GM12878 (cell line): ENCODE data around the gene IL4I1. TPM values are rescaled to one million over a fixed set of nuclear protein-coding genes. Genes with fewer than 3 reads are reported as not detected.

ENCODE experiments used
- ASH2L ChIP-seq: fragments of 300-600, 200-600 bp; sonication (generic); IDR thresholded peaks from 2 replicates; pipeline ENCODE4 v1.6.1; 2017; ENCODE audit warnings: low read depth, mild to moderate bottlenecking, borderline replicate concordance
- ATF3 ChIP-seq: IDR thresholded peaks from 2 replicates; pipeline ENCODE4 v1.6.1; 2011; ENCODE audit warnings: low read depth, mild to moderate bottlenecking, low read length, moderate library complexity, borderline replicate concordance; ENCODE audit errors: extremely low read depth
- BACH1 ChIP-seq: fragments of 450-650 bp; IDR thresholded peaks from 2 replicates; pipeline ENCODE4 v1.6.1; 2017; ENCODE audit warnings: mild to moderate bottlenecking, borderline replicate concordance
- BCL11A ChIP-seq: IDR thresholded peaks from 2 replicates; pipeline ENCODE4 v1.6.1; 2011; ENCODE audit warnings: low read depth, low read length
- BCL3 ChIP-seq: IDR thresholded peaks from 2 replicates; pipeline ENCODE4 v1.6.1; 2011; ENCODE audit warnings: borderline replicate concordance, low read depth, mild to moderate bottlenecking, moderate library complexity, low read length; ENCODE audit not compliant: insufficient read depth, poor library complexity, severe bottlenecking
- BRCA1 ChIP-seq: IDR thresholded peaks from 2 replicates; pipeline ENCODE4 v1.6.1; 2011; ENCODE audit warnings: low read depth, low read length, improper control_type of control experiment
- CREM ChIP-seq: IDR thresholded peaks from 2 replicates; pipeline ENCODE4 v1.6.1; 2014; ENCODE audit warnings: antibody characterized with exemption, low read depth
- CUX1 ChIP-seq: IDR thresholded peaks from 2 replicates; pipeline ENCODE4 v1.6.1; 2012; ENCODE audit warnings: improper control_type of control experiment, low read depth, low read length; ENCODE audit not compliant: insufficient replicate concordance
- EZH2 ChIP-seq: IDR thresholded peaks from 2 replicates; pipeline ENCODE4 v1.6.1; 2012; ENCODE audit warnings: low read depth, mild to moderate bottlenecking, control low read depth, inconsistent platforms, low read length, borderline replicate concordance; ENCODE audit not compliant: control insufficient read depth
- GABPA ChIP-seq: IDR thresholded peaks from 2 replicates; pipeline ENCODE4 v1.6.1; 2014; ENCODE audit warnings: antibody characterized with exemption, low read depth, mild to moderate bottlenecking, inconsistent platforms
- HDGF ChIP-seq: fragments of 450-650 bp; IDR thresholded peaks from 2 replicates; pipeline ENCODE4 v1.6.1; 2016; ENCODE audit warnings: antibody characterized with exemption
- IKZF1 ChIP-seq: fragments of 450-650 bp; conservative IDR thresholded peaks from 2 replicates; pipeline ENCODE4 v1.6.1; 2017; ENCODE audit warnings: antibody characterized with exemption, mild to moderate bottlenecking
- IRF4 ChIP-seq: IDR thresholded peaks from 2 replicates; pipeline ENCODE4 v1.6.1; 2011; ENCODE audit warnings: low read depth, low read length
- MXI1 ChIP-seq: fragments of 150-350 bp; IDR thresholded peaks from 2 replicates; pipeline ENCODE4 v1.6.1; 2011; ENCODE audit warnings: low read depth, mild to moderate bottlenecking, inconsistent platforms, low read length, improper control_type of control experiment
- NR2C2 ChIP-seq: IDR thresholded peaks from 2 replicates; pipeline ENCODE4 v1.6.1; 2011; ENCODE audit warnings: borderline replicate concordance, low read depth; ENCODE audit not compliant: control insufficient read depth, insufficient read length
- PML ChIP-seq: IDR thresholded peaks from 2 replicates; pipeline ENCODE4 v1.6.1; 2012; ENCODE audit warnings: low read length, inconsistent platforms
- RUNX3 ChIP-seq: IDR thresholded peaks from 2 replicates; pipeline ENCODE4 v1.6.1; 2012; ENCODE audit warnings: low read length, inconsistent platforms
- SRF ChIP-seq, 2 experiments: IDR thresholded peaks; 2 replicates each; pipeline ENCODE4 v1.6.1; 2011; ENCODE audit warnings: low read depth in 2 of 2, low read length in 2 of 2, mild to moderate bottlenecking in 1 of 2, moderate library complexity in 1 of 2
- TBL1XR1 ChIP-seq: IDR thresholded peaks from 2 replicates; pipeline ENCODE4 v1.6.1; 2012; ENCODE audit warnings: low read depth, low read length, improper control_type of control experiment
- TCF12 ChIP-seq: IDR thresholded peaks from 2 replicates; pipeline ENCODE4 v1.6.1; 2011; ENCODE audit warnings: low read depth, mild to moderate bottlenecking, low read length
- USF2 ChIP-seq: IDR thresholded peaks from 2 replicates; pipeline ENCODE4 v1.6.1; 2011; ENCODE audit warnings: low read depth, low read length, improper control_type of control experiment, borderline replicate concordance
- YBX1 ChIP-seq: fragments of 450-650 bp; IDR thresholded peaks from 2 replicates; pipeline ENCODE4 v1.6.1; 2016; ENCODE audit warnings: antibody characterized with exemption
- ZNF622 ChIP-seq: fragments of 450-650 bp; IDR thresholded peaks from 2 replicates; pipeline ENCODE4 v1.6.1; 2017; ENCODE audit warnings: mild to moderate bottlenecking, inconsistent platforms
- ZZZ3 ChIP-seq: IDR thresholded peaks from 2 replicates; pipeline ENCODE4 v1.6.1; 2011; ENCODE audit warnings: low read depth; ENCODE audit not compliant: control insufficient read depth, insufficient read length
- polyA plus RNA-seq, 11 experiments: library from polyadenylated mRNA; depleted of rRNA in 4 of 11; unstranded in 6 of 11; stranded (reverse) in 5 of 11; fragments of >200 nt; fragmentation: Nextera tagmentation in 4 of 11; fragmentation: Illumina TruSeq in 1 of 11; extraction: Ambion mirVana in 4 of 11; extraction: Trizol in 1 of 11; gene quantifications; 1 replicate in 1 of 11; 2 replicates in 10 of 11; pipeline versions ENCODE4 v1.2.1 to v1.2.3, GENCODE V29; 2011 to 2016; ENCODE audit warnings: inconsistent platforms in 2 of 11, missing spikeins in 2 of 11, low read depth in 1 of 11
- total RNA-seq, 4 experiments: library from RNA; depleted of rRNA in 3 of 4; stranded (reverse); fragments of >200 nt in 3 of 4; fragmentation: Illumina TruSeq in 1 of 4; extraction: Trizol in 1 of 4; gene quantifications; 2 replicates each; pipeline versions ENCODE4 v1.2.1 to v1.2.3, GENCODE V29; 2013 to 2021

IL4I1 gene
- total and polyA plus RNA-seq, 10 of the 15 experiments (the other 5 are each of a cell fraction or from before 2014, with no cell fraction given) = 0.62 to 83.8 (median 42.8) TPM

GRCh38 chr19:49911381-49912145 is 14.9 kb upstream of the IL4I1 start (continued):
- TF ChIP-seq USF2 (no peak), TCF12 (no peak), ZNF622 (no peak), ASH2L (no peak), GABPA (no peak), TBL1XR1 (no peak), NR2C2 (no peak), BCL11A (no peak), MXI1 (no peak), EZH2 (no peak), HDGF (peak; percentile 84), BCL3 (no peak), BRCA1 (no peak), PML (peak; percentile 78; the same call in 1 of the 2 replicates), IRF4 (0 out of 2 replicates have a peak, but pooled peaks have one; percentile 20), YBX1 (no peak), BACH1 (no peak), IKZF1 (peak; percentile 83), CUX1 (no peak), RUNX3 (peak; percentile 56), ATF3 (no peak), ZZZ3 (no peak), SRF (IDR thresholded peaks at IDR 0.05; ENCODE audit: low read depth in 2 of 2, low read length in 2 of 2) (no peak), CREM (peak; percentile 43; the same call in 1 of the 2 replicates)
